RWPE1 (cell line): Measurements from ENCODE around the gene EFTUD2.

Source experiments
- CTCF ChIA-PET: fragments of 350-600 bp; sonication (Branson Sonifier 250); formaldehyde crosslinking; extraction: SDS; loops from one replicate; lab custom pipeline; 2021; lab: Yijun Ruan, JAX
- POLR2A ChIA-PET: fragments of 400-600 bp; formaldehyde crosslinking; extraction: SDS; loops from one replicate; lab custom pipeline; 2020; ENCODE audit warnings: antibody characterized with exemption; ENCODE audit not compliant: low non-redundant PET; lab: Yijun Ruan, JAX
- DNase-seq: peaks from one replicate; pipeline ENCODE4 v3.0.0; 2012; ENCODE audit warnings: low spot score
- H3K27ac ChIP-seq: fragments of 450-650 bp; 2 replicates; pipeline ENCODE4 v1.5.1; 2017
- TF ChIP-seq, protein P1 (sequence below): fragments of 450-650 bp; conservative IDR thresholded peaks from 2 replicates; pipeline ENCODE4 v1.5.1; 2017; ENCODE audit warnings: low read depth, mild to moderate bottlenecking

The EFTUD2 gene

DNA sequence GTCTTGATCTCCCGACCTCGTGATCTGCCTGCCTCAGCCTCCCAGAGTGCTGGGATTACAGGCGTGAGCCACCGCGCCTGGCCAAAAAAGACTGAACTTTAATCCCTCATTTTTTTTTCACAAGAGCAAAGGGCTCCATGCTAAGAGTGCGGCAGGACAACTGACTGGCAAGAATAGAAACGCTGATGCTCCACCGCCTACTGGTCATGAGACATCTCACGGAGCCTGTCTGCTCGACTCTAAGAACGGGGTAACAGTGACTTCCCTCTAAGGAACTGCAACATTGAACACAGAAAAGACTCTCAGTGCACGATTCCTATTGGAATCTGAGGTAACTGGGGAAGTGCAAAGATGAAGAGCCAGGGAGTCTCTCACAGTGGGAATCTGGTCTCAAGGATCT is 27.7 kb downstream of the EFTUD2 start:
- ChIA-PET CTCF (interaction anchor here (0.7 kb wide), 2 partner anchors 218 to 263 kb away, joined by 3 read pairs; no protein-coding TSS in a partner anchor), POLR2A (no interaction called here)
- peak overlapping the region; percentile 74 for H3K27ac ChIP-seq
- no peak for DNase-seq
- TF ChIP-seq, protein P1, sequence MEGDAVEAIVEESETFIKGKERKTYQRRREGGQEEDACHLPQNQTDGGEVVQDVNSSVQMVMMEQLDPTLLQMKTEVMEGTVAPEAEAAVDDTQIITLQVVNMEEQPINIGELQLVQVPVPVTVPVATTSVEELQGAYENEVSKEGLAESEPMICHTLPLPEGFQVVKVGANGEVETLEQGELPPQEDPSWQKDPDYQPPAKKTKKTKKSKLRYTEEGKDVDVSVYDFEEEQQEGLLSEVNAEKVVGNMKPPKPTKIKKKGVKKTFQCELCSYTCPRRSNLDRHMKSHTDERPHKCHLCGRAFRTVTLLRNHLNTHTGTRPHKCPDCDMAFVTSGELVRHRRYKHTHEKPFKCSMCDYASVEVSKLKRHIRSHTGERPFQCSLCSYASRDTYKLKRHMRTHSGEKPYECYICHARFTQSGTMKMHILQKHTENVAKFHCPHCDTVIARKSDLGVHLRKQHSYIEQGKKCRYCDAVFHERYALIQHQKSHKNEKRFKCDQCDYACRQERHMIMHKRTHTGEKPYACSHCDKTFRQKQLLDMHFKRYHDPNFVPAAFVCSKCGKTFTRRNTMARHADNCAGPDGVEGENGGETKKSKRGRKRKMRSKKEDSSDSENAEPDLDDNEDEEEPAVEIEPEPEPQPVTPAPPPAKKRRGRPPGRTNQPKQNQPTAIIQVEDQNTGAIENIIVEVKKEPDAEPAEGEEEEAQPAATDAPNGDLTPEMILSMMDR, result no peak

GRCh38 chr17:44867841-44868240 is 31.4 kb downstream of the EFTUD2 start:
- CTCF ChIA-PET, result interaction anchor here (0.7 to 7.7 kb wide), 4 partner anchors 10 to 267 kb away, joined by 4 to 94 read pairs (median 6); no protein-coding TSS in a partner anchor
- TF ChIP-seq, protein P1, result no peak
- H3K27ac ChIP-seq, result no peak overlapping the region
- POLR2A ChIA-PET, result no interaction called here
- DNase-seq, result no peak

- no peak for DNase-seq
- ChIA-PET POLR2A (no interaction called here), CTCF (interaction anchor here (0.6 to 7.7 kb wide), 4 partner anchors 10 to 152 kb away, joined by 3 to 94 read pairs (median 4); no protein-coding TSS in a partner anchor)
- H3K27ac ChIP-seq, result peak overlapping the region; percentile 22
- TF ChIP-seq, protein P1, result no peak
Measured at GRCh38 chr17:44865931-44866330, 33.3 kb downstream of the EFTUD2 start.

DNA sequence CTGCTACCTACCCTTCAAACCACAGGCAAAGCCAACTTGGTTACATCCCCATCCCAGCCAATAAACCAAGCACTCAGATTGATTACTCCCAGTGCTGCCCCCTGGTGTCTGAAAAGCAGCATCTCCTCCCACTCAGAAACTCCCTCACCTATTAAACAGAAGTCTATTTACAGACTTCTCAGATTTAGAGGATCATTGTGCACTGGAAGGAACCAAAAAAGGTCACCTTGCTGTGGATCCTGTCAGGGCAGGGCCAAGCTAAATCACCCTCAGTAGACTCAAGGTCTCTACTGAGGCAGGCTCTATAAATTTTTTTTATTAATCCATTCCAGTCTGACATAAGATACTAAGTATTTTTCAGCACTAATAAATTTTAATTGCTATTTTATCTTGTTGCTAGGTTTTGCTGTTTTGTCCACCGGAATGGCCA is 34.0 kb downstream of the EFTUD2 start:
- TF ChIP-seq, protein P1, result peak; percentile 90
- CTCF ChIA-PET, result interaction anchor here (0.6 to 7.7 kb wide), 5 partner anchors 11 to 87 kb away, joined by 3 to 94 read pairs (median 4); no protein-coding TSS in a partner anchor
- POLR2A ChIA-PET, result no interaction called here
- peak; percentile 64 for DNase-seq
- H3K27ac ChIP-seq, result no peak overlapping the region

DNA sequence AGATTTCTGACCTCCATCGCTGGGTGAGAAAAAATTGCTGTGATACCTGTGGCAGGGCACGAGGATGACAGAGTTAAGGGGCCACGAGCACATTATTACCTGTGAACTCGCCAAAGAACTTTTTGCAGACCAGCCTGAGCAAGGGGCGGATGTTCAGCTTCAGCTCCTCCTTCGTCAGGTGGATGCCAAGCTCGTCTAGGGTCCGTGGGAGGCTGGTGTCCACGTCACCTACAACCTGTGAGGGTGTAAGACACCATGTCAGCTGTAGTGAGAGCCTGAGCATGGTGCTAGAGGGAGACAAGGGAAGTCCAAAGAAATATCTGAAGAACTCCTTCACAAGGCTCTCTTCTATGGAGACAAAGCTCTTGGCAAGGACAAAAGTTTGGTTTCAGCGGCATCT is 34.4 kb downstream of the EFTUD2 start:
- POLR2A ChIA-PET, result no interaction called here

GRCh38 chr17:44863061-44863918 is 36.0 kb downstream of the EFTUD2 start:
- H3K27ac ChIP-seq, result no peak overlapping the region
- ChIA-PET CTCF (interaction anchor here (0.7 to 7.7 kb wide), 3 partner anchors 12 to 86 kb away, joined by 4 to 94 read pairs (median 4); no protein-coding TSS in a partner anchor), POLR2A (no interaction called here)
- DNase-seq, result no peak
- TF ChIP-seq, protein P1, result no peak

More for the DNA sequence above, 34.4 kb downstream of the EFTUD2 start:
- no peak overlapping the region for H3K27ac ChIP-seq
- TF ChIP-seq, protein P1, result no peak
- CTCF ChIA-PET, result interaction anchor here (0.6 to 7.7 kb wide), 5 partner anchors 12 to 87 kb away, joined by 3 to 94 read pairs (median 4); no protein-coding TSS in a partner anchor
- DNase-seq, result no peak
